SK-N-SH treated with all-trans-retinoic acid at 6 μM for 48 hours (cell line): Measurements from ENCODE around the gene PHLDA1.

Experiments used
- ATAC-seq: fragments of 200-7000 bp; cut with Tn5 transposase; 3 replicates; pipeline ENCODE4 v1.9.1; 2020; ENCODE audit warnings: mild to moderate bottlenecking, moderate library complexity
- ARNTL ChIP-seq: fragments of 450-650 bp; formaldehyde crosslinking; IDR thresholded peaks from 2 replicates; pipeline ENCODE4 v1.5.0; 2020; ENCODE audit warnings: low read depth, mild to moderate bottlenecking, moderate library complexity, borderline replicate concordance
- BACH2 ChIP-seq: fragments of 250-450 bp; sonication (Bioruptor Pico); IDR thresholded peaks from 2 replicates; pipeline ENCODE4 v1.9.0; 2021; ENCODE audit warnings: mild to moderate bottlenecking, borderline replicate concordance
- CREB5 ChIP-seq: fragments of 250-450 bp; sonication (Bioruptor Pico); IDR thresholded peaks from 2 replicates; pipeline ENCODE4 v1.5.1; 2020; ENCODE audit warnings: low read depth, mild to moderate bottlenecking, moderate library complexity
- CSRNP3 ChIP-seq: fragments of 250-450 bp; sonication (Bioruptor Pico); IDR thresholded peaks from 2 replicates; pipeline ENCODE4 v1.5.1; 2021; ENCODE audit warnings: mild to moderate bottlenecking, moderate library complexity
- ESRRG ChIP-seq: fragments of 250-450 bp; sonication (Bioruptor Pico); IDR thresholded peaks from 2 replicates; pipeline ENCODE4 v1.6.1; 2021; ENCODE audit warnings: mild to moderate bottlenecking
- GLIS3 ChIP-seq: fragments of 250-450 bp; sonication (Bioruptor Pico); IDR thresholded peaks from 2 replicates; pipeline ENCODE4 v1.5.0; 2020; ENCODE audit warnings: mild to moderate bottlenecking, moderate library complexity
- OSR1 ChIP-seq: fragments of 250-450 bp; sonication (Bioruptor Pico); IDR thresholded peaks from 2 replicates; pipeline ENCODE4 v1.8.0; 2022; ENCODE audit warnings: moderate library complexity, mild to moderate bottlenecking, inconsistent platforms
- PATZ1 ChIP-seq: fragments of 250-450 bp; sonication (Bioruptor Pico); IDR thresholded peaks from 2 replicates; pipeline ENCODE4 v1.8.0; 2020; ENCODE audit warnings: mild to moderate bottlenecking, moderate library complexity, borderline replicate concordance
- RARB ChIP-seq: fragments of 250-450 bp; sonication (Bioruptor Pico); IDR thresholded peaks from 2 replicates; pipeline ENCODE4 v1.8.0; 2021; ENCODE audit warnings: mild to moderate bottlenecking, moderate library complexity
- SNAI2 ChIP-seq: fragments of 250-450 bp; sonication (Bioruptor Pico); IDR thresholded peaks from 2 replicates; pipeline ENCODE4 v1.5.0; 2020; ENCODE audit warnings: mild to moderate bottlenecking, moderate library complexity
- TCF4 ChIP-seq: fragments of 250-450 bp; sonication (Bioruptor Pico); IDR thresholded peaks from 2 replicates; pipeline ENCODE4 v1.8.0; 2021; ENCODE audit warnings: mild to moderate bottlenecking, moderate library complexity, borderline replicate concordance
- TOX ChIP-seq: fragments of 250-450 bp; sonication (Bioruptor Pico); IDR thresholded peaks from 2 replicates; pipeline ENCODE4 v1.8.0; 2021; ENCODE audit warnings: mild to moderate bottlenecking, moderate library complexity, borderline replicate concordance
- TSHZ2 ChIP-seq: fragments of 250-450 bp; sonication (Bioruptor Pico); IDR thresholded peaks from 2 replicates; pipeline ENCODE4 v1.5.0; 2020; ENCODE audit warnings: mild to moderate bottlenecking, moderate library complexity
- ZC3H10 ChIP-seq: fragments of 250-450 bp; sonication (Bioruptor Pico); IDR thresholded peaks from 2 replicates; pipeline ENCODE4 v1.5.1; 2021; ENCODE audit warnings: mild to moderate bottlenecking, moderate library complexity
- ZFP30 ChIP-seq: fragments of 450-650 bp; formaldehyde crosslinking; IDR thresholded peaks from 2 replicates; pipeline ENCODE4 v1.5.0; 2022; ENCODE audit warnings: mild to moderate bottlenecking, moderate library complexity

The PHLDA1 gene

GRCh38 chr12:76029982-76030340, 1.6 kb downstream of the PHLDA1 start:
- 0 out of 3 replicates have a peak, but pooled peaks have one; percentile 0 for ATAC-seq
- TF ChIP-seq CREB5 (CRISPR knock-in tag) (no peak), SNAI2 (CRISPR knock-in tag) (no peak)

- no peak for ATAC-seq
- TF ChIP-seq BACH2 = no peak
- TF ChIP-seq TOX (CRISPR knock-in tag) = 0 out of 2 replicates have a peak, but pooled peaks have one; percentile 15
- TF ChIP-seq, all 23 proteins: peak for 1
These were observed 2.9 kb downstream of the PHLDA1 start for GRCh38 chr12:76028571-76029277.

- TF ChIP-seq OSR1 (CRISPR knock-in tag) = no peak
- 0 out of 2 replicates have a peak, but pooled peaks have one; percentile 13 for TF ChIP-seq PATZ1
- ATAC-seq = no peak
These were observed 4.9 kb downstream of the PHLDA1 start for GRCh38 chr12:76026643-76027063.

- peak; percentile 11 for ATAC-seq
- 0 out of 2 replicates have a peak, but pooled peaks have one; percentile 10 for TF ChIP-seq RARB (CRISPR knock-in tag)
- TF ChIP-seq PATZ1 = peak; percentile 7; the same call in 1 of the 2 replicates
- TF ChIP-seq ESRRG = no peak
These were observed 5.7 kb downstream of the PHLDA1 start for GRCh38 chr12:76025601-76026575.

- TF ChIP-seq BACH2 = no peak
- no peak; the same call in 1 of the 2 replicates for TF ChIP-seq CSRNP3
- TF ChIP-seq ZFP30 (CRISPR knock-in tag) = no peak
- no peak; the same call in 1 of the 2 replicates for TF ChIP-seq ZC3H10 (CRISPR knock-in tag)
- TF ChIP-seq RARB (CRISPR knock-in tag) = no peak
- no peak for TF ChIP-seq GLIS3
- TF ChIP-seq ESRRG = no peak
- no peak for TF ChIP-seq ARNTL (CRISPR knock-in tag)
- TF ChIP-seq TCF4 = no peak
- peak; percentile 41 for ATAC-seq
These were observed 6.5 kb downstream of the PHLDA1 start for GRCh38 chr12:76024942-76025600.

- no peak for ATAC-seq
- TF ChIP-seq TSHZ2 = no peak
- TF ChIP-seq ARNTL (CRISPR knock-in tag) = no peak
- no peak for TF ChIP-seq CREB5 (CRISPR knock-in tag)
- TF ChIP-seq, all 23 proteins: peak for 0
These were observed 7.3 kb downstream of the PHLDA1 start for GRCh38 chr12:76024102-76024781.
